ENCODE measurements around the gene TNFSF11. TPM values are rescaled to one million over a fixed set of nuclear protein-coding genes. Genes with fewer than 3 reads are reported as not detected.
A peak's percentile ranks its signal among the peaks of the same experiment; 100 is the strongest.

The TNFSF11 gene
- total and polyA plus RNA-seq, 2 experiments from 2014 or later: 9.9 TPM

DNA sequence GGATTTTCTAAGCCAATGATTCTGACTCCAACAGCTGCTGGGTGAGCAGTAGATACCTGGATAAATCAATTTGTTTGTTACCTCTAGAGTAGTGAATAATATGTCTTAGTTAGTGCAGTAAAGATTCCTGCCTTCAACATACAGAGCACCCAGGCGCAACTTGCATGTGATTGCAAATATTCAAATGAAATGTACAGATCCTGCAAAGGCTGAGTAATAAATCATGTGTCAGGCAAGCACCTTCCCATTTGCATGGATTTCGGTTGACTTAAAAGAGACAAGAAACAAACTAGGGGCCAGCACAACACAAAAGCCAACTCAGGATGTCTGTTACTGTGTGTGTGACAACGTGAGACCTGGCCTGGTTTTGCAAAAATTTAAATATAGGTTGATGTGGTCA is 79.7 kb downstream of the TNFSF11 start:
- no peaks in the 10 kb centered on the region for H3K36me3 Mint-ChIP-seq (ENCODE audit: low read depth)
- H3K27me3 Mint-ChIP-seq (ENCODE audit: insufficient read depth, low read depth, poor library complexity): peaks cover 2% of the 10 kb centered on the region
- no peak overlapping the region for H3K4me2 ChIP-seq
- no peak overlapping the region for H3K4me3 ChIP-seq
- H3K27me3 ChIP-seq (ENCODE audit: insufficient read depth): no peaks in the 10 kb centered on the region
- H3K27ac ChIP-seq (ENCODE audit: low read depth): no peak overlapping the region
- H3K9me2 ChIP-seq (ENCODE audit: insufficient read depth): peaks cover 6% of the 10 kb centered on the region; the same call in 1 of the 2 replicates
- H3K4me1 ChIP-seq (ENCODE audit: insufficient read depth): peaks cover 18% of the 10 kb centered on the region; the same call in 1 of the 2 replicates
- H3K36me3 ChIP-seq (ENCODE audit: insufficient read depth): no peaks in the 10 kb centered on the region
- TF ChIP-seq POLR2AphosphoS5 (IDR thresholded peaks at IDR 0.05; ENCODE audit: low read depth) (no peak), EZH2 (IDR thresholded peaks at IDR 0.05; ENCODE audit: low read depth, unreplicated experiment) (no peak), ZNF114 (CRISPR knock-in tag; IDR thresholded peaks at IDR 0.05) (no peak), CREB1 (CRISPR knock-in tag; IDR thresholded peaks at IDR 0.05; ENCODE audit: low read depth) (no peak), JUNB (IDR thresholded peaks at IDR 0.05; ENCODE audit: unreplicated experiment) (no peak), NANOG (IDR thresholded peaks at IDR 0.05; ENCODE audit: borderline replicate concordance) (no peak), REST (IDR thresholded peaks at IDR 0.05; ENCODE audit: unreplicated experiment) (no peak), STAT1 (IDR thresholded peaks at IDR 0.05; ENCODE audit: unreplicated experiment) (no peak), ZNF331 (CRISPR knock-in tag; IDR thresholded peaks at IDR 0.05; ENCODE audit: low read depth) (no peak), EZH2phosphoT487 (IDR thresholded peaks at IDR 0.05; ENCODE audit: unreplicated experiment) (no peak)
- TF ChIP-seq, protein P1, sequence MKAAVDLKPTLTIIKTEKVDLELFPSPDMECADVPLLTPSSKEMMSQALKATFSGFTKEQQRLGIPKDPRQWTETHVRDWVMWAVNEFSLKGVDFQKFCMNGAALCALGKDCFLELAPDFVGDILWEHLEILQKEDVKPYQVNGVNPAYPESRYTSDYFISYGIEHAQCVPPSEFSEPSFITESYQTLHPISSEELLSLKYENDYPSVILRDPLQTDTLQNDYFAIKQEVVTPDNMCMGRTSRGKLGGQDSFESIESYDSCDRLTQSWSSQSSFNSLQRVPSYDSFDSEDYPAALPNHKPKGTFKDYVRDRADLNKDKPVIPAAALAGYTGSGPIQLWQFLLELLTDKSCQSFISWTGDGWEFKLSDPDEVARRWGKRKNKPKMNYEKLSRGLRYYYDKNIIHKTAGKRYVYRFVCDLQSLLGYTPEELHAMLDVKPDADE (IDR thresholded peaks at IDR 0.05): no peak
- TF ChIP-seq, protein P2, sequence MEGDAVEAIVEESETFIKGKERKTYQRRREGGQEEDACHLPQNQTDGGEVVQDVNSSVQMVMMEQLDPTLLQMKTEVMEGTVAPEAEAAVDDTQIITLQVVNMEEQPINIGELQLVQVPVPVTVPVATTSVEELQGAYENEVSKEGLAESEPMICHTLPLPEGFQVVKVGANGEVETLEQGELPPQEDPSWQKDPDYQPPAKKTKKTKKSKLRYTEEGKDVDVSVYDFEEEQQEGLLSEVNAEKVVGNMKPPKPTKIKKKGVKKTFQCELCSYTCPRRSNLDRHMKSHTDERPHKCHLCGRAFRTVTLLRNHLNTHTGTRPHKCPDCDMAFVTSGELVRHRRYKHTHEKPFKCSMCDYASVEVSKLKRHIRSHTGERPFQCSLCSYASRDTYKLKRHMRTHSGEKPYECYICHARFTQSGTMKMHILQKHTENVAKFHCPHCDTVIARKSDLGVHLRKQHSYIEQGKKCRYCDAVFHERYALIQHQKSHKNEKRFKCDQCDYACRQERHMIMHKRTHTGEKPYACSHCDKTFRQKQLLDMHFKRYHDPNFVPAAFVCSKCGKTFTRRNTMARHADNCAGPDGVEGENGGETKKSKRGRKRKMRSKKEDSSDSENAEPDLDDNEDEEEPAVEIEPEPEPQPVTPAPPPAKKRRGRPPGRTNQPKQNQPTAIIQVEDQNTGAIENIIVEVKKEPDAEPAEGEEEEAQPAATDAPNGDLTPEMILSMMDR (conservative IDR thresholded peaks at IDR 0.05; ENCODE audit: low read depth in 2 of 2): no peak
- TF ChIP-seq, protein P3, sequence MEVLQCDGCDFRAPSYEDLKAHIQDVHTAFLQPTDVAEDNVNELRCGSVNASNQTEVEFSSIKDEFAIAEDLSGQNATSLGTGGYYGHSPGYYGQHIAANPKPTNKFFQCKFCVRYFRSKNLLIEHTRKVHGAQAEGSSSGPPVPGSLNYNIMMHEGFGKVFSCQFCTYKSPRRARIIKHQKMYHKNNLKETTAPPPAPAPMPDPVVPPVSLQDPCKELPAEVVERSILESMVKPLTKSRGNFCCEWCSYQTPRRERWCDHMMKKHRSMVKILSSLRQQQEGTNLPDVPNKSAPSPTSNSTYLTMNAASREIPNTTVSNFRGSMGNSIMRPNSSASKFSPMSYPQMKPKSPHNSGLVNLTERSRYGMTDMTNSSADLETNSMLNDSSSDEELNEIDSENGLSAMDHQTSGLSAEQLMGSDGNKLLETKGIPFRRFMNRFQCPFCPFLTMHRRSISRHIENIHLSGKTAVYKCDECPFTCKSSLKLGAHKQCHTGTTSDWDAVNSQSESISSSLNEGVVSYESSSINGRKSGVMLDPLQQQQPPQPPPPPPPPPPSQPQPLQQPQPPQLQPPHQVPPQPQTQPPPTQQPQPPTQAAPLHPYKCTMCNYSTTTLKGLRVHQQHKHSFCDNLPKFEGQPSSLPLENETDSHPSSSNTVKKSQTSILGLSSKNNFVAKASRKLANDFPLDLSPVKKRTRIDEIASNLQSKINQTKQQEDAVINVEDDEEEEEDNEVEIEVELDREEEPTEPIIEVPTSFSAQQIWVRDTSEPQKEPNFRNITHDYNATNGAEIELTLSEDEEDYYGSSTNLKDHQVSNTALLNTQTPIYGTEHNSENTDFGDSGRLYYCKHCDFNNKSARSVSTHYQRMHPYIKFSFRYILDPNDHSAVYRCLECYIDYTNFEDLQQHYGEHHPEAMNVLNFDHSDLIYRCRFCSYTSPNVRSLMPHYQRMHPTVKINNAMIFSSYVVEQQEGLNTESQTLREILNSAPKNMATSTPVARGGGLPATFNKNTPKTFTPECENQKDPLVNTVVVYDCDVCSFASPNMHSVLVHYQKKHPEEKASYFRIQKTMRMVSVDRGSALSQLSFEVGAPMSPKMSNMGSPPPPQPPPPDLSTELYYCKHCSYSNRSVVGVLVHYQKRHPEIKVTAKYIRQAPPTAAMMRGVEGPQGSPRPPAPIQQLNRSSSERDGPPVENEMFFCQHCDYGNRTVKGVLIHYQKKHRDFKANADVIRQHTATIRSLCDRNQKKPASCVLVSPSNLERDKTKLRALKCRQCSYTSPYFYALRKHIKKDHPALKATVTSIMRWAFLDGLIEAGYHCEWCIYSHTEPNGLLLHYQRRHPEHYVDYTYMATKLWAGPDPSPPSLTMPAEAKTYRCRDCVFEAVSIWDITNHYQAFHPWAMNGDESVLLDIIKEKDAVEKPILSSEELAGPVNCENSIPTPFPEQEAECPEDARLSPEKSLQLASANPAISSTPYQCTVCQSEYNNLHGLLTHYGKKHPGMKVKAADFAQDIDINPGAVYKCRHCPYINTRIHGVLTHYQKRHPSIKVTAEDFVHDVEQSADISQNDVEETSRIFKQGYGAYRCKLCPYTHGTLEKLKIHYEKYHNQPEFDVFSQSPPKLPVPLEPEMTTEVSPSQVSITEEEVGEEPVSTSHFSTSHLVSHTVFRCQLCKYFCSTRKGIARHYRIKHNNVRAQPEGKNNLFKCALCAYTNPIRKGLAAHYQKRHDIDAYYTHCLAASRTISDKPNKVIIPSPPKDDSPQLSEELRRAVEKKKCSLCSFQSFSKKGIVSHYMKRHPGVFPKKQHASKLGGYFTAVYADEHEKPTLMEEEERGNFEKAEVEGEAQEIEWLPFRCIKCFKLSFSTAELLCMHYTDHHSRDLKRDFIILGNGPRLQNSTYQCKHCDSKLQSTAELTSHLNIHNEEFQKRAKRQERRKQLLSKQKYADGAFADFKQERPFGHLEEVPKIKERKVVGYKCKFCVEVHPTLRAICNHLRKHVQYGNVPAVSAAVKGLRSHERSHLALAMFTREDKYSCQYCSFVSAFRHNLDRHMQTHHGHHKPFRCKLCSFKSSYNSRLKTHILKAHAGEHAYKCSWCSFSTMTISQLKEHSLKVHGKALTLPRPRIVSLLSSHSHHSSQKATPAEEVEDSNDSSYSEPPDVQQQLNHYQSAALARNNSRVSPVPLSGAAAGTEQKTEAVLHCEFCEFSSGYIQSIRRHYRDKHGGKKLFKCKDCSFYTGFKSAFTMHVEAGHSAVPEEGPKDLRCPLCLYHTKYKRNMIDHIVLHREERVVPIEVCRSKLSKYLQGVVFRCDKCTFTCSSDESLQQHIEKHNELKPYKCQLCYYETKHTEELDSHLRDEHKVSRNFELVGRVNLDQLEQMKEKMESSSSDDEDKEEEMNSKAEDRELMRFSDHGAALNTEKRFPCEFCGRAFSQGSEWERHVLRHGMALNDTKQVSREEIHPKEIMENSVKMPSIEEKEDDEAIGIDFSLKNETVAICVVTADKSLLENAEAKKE (CRISPR knock-in tag; IDR thresholded peaks at IDR 0.05): no peak
- no peak overlapping the region for H3K27ac Mint-ChIP-seq
- H3K79me2 ChIP-seq (replicated peaks; ENCODE audit: insufficient read depth): no peaks in the 10 kb centered on the region
- peaks cover 27% of the 10 kb centered on the region for H3K4me1 Mint-ChIP-seq
- no peaks in the 10 kb centered on the region for H3F3A ChIP-seq (replicated peaks; ENCODE audit: low read depth)
- no peaks in the 10 kb centered on the region for H4K20me1 ChIP-seq (replicated peaks; ENCODE audit: insufficient read depth)
- peak overlapping the region; percentile 60 for H2AFZ ChIP-seq
- DNase-seq (ENCODE audit: low spot score): no peak
- no peak for ATAC-seq
- H3K4me3 Mint-ChIP-seq: no peak overlapping the region
- H3K9me3 Mint-ChIP-seq: no peaks in the 10 kb centered on the region; the same call in 2 of the 3 replicates
